Adrenal gland (tissue), 5 donors: ENCODE measurements around the gene DGKG.

Source experiments
- POLR2A ChIP-seq, 2 donors: fragments of 450-650 bp; IDR thresholded peaks; one replicate each; pipeline ENCODE4 v1.6.1; 2017; ENCODE audit warnings: antibody characterized with exemption in 2 of 2, mild to moderate bottlenecking in 2 of 2, moderate library complexity in 1 of 2
- TF ChIP-seq, protein P1 (sequence below), 6 experiments: fragments of 450-650 bp in 4 of 6; fragments of 200-600 bp in 2 of 6; sonication (generic) in 1 of 6; IDR thresholded peaks; 1 replicate in 5 of 6; 2 replicates in 1 of 6; pipeline versions ENCODE4 v1.5.1 to v1.8.0; 2016 to 2021; ENCODE audit warnings: antibody characterized with exemption in 6 of 6, mild to moderate bottlenecking in 2 of 6, moderate library complexity in 1 of 6
- donor health status: DM: no; HTN: no; CAD: no.

GRCh38 chr3:186132487-186132886, 229.5 kb downstream of the DGKG start:
- TF ChIP-seq, protein P1, sequence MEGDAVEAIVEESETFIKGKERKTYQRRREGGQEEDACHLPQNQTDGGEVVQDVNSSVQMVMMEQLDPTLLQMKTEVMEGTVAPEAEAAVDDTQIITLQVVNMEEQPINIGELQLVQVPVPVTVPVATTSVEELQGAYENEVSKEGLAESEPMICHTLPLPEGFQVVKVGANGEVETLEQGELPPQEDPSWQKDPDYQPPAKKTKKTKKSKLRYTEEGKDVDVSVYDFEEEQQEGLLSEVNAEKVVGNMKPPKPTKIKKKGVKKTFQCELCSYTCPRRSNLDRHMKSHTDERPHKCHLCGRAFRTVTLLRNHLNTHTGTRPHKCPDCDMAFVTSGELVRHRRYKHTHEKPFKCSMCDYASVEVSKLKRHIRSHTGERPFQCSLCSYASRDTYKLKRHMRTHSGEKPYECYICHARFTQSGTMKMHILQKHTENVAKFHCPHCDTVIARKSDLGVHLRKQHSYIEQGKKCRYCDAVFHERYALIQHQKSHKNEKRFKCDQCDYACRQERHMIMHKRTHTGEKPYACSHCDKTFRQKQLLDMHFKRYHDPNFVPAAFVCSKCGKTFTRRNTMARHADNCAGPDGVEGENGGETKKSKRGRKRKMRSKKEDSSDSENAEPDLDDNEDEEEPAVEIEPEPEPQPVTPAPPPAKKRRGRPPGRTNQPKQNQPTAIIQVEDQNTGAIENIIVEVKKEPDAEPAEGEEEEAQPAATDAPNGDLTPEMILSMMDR (IDR thresholded peaks at IDR 0.05), result no peak
- TF ChIP-seq POLR2A (IDR thresholded peaks at IDR 0.05), result no peak
